GM21717 (cell line): ENCODE results near the gene ABCG1.

ENCODE experiments used
- ATAC-seq: cut with Tn5 transposase; IDR thresholded peaks from one replicate; pipeline ENCODE4 v1.9.1; 2021; ENCODE audit warnings: mild to moderate bottlenecking, moderate library complexity; ENCODE audit not compliant: unreplicated experiment

The ABCG1 gene

GRCh38 chr21:42191696-42192595 lies 27.0 kb upstream of the ABCG1 start:
- no peak for ATAC-seq

DNA sequence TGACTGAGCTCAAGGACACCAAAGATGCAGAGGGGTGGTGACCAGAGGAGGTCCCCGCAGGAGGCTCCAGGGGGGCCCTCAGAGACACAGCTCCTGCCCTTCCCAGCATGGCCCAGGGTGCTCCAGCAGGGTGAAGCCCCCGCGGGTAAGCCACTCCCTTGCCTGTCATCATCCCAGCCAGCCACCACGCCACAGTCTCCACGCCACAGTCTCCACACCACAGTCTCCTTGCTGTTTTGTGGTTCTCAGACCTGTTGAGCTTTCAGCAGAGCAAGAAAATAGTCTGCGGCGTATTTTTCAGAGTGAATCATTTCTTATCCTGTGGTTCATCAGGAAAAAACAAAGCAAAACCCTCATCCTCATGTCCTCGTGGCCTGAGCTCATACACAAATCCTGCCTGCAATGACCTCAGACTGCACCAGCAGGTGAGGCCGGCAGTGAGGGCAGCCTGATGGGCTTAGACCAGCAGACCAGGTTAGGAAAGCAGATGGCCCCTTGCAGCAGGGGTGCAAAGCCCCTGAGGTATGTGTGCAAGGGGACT lies 25.7 kb upstream of the ABCG1 start:
- no peak for ATAC-seq

GRCh38 chr21:42193721-42194120 lies 25.2 kb upstream of the ABCG1 start:
- ATAC-seq: no peak

DNA sequence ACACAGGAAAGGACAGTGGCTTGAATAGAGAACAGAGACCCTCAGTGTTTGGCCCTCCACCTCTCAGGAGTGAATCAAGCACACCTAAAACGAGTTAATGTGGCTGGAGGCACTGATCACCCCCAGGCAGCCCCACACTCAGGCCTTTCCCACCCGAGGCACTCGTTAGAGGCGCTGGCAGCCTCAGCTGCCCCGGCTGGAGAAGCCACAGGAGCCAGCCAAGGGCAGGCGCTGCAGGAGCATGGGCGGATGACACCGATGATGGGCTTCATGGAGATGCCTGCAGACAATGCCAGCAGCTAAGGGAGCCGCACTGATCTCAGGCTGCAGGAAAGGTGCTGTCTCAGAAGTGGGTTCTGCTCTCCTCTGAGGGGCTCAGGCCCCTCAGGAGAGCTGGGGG lies 24.1 kb upstream of the ABCG1 start:
- ATAC-seq: no peak

DNA sequence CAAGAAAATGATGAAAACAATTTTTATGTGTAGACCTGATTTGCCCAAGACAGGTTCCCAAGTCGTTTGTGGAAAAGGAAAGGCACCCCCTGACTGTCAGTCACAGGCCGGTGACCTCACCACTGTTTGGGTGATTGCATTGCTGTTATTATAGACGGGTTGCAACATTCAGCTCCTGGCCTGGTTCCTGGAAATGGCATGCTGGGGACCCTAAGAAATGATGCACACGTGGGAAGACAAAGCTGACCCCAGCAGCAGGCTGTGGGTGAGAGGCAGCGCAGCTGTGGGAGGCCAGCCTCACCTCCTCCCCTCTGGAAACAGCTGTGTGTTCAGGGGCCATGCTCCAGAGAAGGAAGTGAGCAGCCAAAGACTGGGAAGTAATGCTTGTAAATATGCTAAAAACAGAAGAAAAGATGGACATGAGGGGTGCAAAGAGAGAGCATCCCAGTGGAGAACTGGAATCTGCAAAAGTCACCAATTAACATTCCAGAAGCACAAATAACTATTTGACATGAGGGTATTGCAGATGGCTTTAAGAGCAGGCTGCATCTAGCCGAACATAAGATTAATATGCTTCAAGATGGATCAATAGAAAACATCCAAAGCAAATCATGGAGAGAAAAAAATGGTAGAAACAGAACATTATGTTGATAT lies 23.4 kb upstream of the ABCG1 start:
- ATAC-seq: no peak

DNA sequence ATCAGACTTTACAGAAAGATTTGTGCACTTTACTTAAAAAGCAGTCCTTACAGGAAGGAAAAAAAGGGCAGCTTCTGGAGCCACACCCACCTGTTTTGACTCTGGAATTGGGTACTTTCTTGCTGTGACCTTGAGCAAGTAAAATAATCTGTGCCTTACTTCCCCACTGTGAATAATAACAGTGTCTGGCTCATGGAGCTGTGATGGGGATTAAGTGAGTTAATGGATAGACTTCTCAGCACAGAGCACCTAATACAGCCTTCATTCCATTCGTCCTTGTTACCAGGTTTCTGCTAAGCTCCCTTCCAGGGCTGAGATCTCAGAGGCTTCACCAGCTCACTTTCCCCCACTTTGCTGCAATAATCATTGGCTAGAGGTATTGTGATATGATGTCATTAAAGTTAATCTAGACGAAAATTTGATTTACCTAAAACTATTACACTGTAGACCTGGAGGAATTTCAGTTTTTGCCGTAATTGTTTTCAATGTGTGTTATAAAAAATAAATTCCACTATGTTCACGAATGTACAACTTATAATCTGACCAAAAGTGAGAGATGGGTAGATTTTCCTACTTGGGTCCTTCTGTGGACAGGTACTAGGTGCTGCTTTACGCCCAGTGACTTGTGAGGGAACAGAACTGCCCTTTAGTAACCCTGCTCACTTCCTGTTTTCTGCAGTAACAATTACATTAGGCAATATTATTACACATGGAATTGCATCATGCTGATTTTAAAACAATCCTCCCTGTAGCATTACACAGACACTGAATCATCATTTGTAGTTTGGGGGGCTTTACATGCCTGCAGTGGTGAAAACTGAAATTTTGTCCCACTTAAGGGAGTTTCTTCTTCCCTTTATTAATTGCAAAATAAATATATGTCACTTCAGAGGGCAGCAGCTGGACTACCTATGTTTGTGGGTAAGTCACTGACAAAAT lies 19.7 kb upstream of the ABCG1 start:
- ATAC-seq: no peak

- ATAC-seq: no peak
Measured at GRCh38 chr21:42199868-42200463, 19.0 kb upstream of the ABCG1 start.

GRCh38 chr21:42200906-42201614 lies 17.9 kb upstream of the ABCG1 start:
- ATAC-seq: no peak

DNA sequence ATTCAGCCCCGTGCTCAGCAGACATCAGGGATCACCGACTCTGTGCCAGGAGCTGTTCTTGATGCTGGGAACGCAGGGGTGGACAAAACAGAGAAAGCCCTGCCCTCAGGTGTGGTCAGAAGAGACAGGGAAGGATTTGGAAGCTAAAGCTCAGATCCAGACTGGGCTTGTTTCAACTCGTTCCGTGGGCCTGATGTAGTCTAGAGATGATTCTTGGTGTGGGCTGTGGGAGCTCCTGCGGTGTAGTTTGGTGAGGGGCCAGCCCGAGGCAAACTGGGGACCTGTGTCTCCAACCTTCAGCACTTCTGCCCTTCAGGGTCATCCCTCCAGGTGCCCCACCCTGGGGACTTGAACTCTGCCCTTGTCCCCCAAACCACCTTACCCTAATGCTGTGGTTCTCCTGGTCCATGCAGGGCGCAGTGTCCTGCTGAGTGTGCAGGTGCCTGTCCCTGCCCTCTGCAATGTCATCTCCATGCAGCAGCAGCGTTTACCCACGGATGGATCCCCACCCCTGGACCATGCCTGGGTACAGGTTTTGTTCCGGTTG lies 17.3 kb upstream of the ABCG1 start:
- ATAC-seq: no peak

DNA sequence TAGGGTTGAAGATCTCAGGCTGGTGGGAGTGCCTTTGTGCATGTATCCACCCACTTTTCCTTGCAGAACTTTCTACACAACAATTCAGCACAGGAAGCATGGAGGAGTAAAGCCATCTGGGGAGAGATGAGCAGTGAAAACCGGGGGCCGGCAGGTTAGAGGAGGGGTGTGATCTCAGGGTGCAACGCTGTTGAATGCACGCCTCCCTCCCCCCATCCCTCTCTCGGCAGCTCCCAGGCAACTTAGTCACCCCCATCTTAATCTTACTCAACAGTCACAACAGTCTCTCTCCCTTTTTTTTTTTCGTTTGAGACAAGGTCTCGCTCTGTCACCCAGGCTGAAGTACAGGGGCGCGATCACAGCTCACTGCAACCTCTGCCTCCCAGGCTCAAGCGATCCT lies 16.6 kb upstream of the ABCG1 start:
- no peak for ATAC-seq

DNA sequence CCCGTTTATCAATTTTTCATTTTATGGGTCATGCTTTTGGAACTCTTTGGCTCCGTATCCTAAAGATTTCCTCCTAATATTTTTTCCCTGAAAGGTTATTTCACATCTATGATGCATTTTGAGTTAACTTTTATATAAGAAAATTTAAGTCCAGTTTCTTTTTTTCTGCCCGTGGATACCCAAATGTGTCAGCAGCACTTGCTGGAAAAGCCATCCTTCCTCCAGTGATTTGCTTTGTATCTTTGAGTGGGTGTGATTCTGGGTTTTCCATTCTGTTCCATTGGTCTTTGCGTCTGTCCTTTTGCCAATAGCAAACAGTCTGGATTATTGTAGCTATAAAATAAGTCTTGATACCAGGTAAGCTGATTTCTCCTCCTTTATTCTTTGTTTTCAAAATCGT lies 15.6 kb upstream of the ABCG1 start:
- no peak for ATAC-seq

DNA sequence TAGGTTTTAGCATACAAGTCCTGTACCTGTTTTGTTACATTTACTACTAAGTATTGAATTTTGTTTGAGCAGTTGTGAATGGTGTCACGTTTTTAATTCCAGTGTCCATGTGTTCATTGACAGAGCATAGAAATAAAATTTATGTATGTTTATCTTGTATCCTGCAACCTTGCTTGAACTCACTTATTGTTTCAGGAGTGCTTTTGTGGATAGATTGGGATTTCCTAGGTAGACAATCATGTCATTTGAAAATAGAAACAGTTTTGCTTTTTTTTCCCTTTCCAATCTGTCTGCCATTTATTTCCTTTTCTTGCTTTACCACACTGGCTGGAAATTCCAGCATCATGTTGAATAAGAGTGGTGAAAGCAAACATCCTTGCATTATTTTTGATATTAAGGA lies 15.0 kb upstream of the ABCG1 start:
- ATAC-seq: no peak

GRCh38 chr21:42207426-42207825 lies 11.5 kb upstream of the ABCG1 start:
- ATAC-seq: no peak

DNA sequence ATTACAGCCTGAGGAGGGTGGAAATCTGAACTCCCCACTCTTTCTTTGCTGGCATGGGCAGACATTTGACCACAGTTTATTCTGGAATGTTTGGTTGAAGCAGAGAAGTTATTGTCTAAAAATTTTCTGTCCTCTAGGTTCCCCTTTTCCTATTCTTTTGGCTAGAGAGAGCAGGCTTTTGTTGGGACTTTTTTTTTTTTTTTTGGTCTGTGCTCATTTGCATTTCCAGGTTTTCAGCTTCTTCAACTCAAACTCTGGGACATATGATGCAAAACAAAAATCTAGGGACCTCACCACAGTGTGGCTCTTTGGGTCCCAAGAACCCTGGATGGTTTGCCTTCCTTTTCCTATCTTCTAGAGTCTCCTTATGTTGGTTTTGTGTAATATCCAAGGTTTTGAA lies 10.9 kb upstream of the ABCG1 start:
- ATAC-seq: no peak

- ATAC-seq: no peak
Measured at GRCh38 chr21:42208801-42209490, 10.0 kb upstream of the ABCG1 start.

DNA sequence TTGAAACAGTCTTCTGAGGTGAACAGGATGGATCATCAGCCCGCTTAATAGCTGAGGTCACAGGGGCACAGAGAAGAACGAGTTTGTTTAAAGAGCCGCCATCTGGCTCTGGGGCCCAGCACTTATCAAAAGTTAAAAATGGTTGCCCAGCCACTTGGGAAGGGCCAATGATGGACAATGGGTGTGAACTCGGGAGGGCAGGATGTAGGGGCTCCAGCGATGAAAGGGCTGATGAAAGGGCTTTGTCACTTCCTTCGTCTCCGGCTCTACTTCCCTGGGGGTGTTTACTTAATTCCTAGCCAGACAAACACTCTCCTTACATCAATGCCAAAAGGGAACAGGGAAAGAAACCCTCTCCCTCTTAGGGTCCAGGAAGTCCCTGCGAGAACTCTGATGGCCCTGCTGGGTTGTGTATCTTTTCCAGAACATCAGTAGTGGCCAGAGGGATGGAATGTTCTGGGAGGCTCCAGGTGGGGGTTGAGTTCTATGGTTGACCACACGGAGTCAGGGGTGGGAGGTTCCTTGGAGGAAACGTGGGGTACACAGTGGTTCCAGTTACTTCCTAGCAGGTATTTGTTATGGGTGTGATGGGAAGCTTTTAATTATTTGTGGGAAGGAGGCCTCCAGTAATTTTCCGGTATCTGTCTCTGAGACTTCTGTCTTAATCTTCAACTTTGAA lies 9.0 kb upstream of the ABCG1 start:
- ATAC-seq: no peak

- ATAC-seq: no peak
Measured at GRCh38 chr21:42212266-42212665, 6.7 kb upstream of the ABCG1 start.

DNA sequence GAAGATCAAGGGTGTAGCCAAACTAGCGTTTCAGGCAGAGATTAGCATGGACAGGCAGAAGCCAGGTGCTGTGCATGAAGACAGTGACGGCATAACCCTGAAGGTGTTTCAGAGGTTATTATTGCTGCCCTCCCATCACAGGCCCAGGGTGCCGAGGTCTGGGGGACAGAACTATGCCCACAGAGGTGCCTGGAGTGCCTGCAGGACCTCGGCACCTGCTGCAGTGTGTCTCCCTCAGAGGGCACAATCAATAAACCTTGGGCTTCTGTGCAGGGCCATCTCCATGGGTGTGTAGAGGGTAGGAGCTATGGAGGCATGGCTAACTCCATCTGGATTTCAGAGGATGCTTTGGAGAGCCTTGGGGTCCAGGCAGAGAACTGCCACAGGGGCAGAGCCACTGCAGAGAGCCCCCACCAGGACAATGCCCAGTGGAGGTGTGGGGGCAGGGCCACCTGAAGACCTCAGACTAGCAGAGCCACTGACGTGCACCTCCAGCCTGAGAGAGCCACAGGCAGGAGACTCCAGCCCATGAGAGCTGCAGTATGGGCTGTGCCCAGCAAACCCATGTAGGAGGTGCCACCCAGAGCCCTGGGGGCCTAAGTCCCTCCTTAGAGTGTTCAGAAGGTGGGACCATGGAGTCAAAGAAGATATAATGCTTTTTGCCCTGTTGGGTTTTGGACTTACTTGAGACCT lies 5.7 kb upstream of the ABCG1 start:
- ATAC-seq: no peak
